Activated B cell treated with CpG ODN at 0.5 μM for 24 hours (primary cell): Measurements from ENCODE around the gene RAD51B. TPM values are rescaled to one million over a fixed set of nuclear protein-coding genes. Genes with fewer than 3 reads are reported as not detected.

Source experiments
- ATAC-seq: fragments of 200-7000 bp; cut with Tn5 transposase; one replicate; pipeline ENCODE4 v1.10.0; 2021; ENCODE audit warnings: low read depth, mild to moderate bottlenecking, moderate library complexity
- CTCF ChIA-PET: fragments of 350-600 bp; sonication (Branson Sonifier 250); formaldehyde crosslinking; loops from one replicate; lab custom pipeline; 2021; ENCODE audit warnings: antibody characterized with exemption; lab: Charles Lee
- POLR2A ChIA-PET: fragments of 350-600 bp; sonication (Branson Sonifier 250); formaldehyde crosslinking; loops from one replicate; lab custom pipeline; 2021; ENCODE audit warnings: antibody characterized with exemption; lab: Charles Lee
- DNase-seq: peaks from one replicate; pipeline ENCODE4 v3.0.0; 2022
- H3K27ac Mint-ChIP-seq: one replicate; pipeline ENCODE4 v1.8.0; 2020; ENCODE audit warnings: mixed read lengths
- H3K27me3 Mint-ChIP-seq: one replicate; pipeline ENCODE4 v1.8.0; 2021; ENCODE audit warnings: mixed read lengths
- H3K36me3 Mint-ChIP-seq: one replicate; pipeline ENCODE4 v1.8.0; 2021; ENCODE audit warnings: low read depth, mixed read lengths
- H3K4me1 Mint-ChIP-seq: one replicate; pipeline ENCODE4 v1.8.0; 2021; ENCODE audit warnings: mixed read lengths
- H3K4me3 Mint-ChIP-seq: one replicate; pipeline ENCODE4 v1.8.0; 2020; ENCODE audit warnings: mild to moderate bottlenecking, mixed read lengths
- H3K9me3 Mint-ChIP-seq: one replicate; pipeline ENCODE4 v1.8.0; 2020; ENCODE audit warnings: mixed read lengths
- CTCF ChIP-seq: fragments of 200-600 bp; IDR thresholded peaks from one replicate; pipeline ENCODE4 v1.8.0; 2022; ENCODE audit warnings: antibody characterized with exemption, mild to moderate bottlenecking
- intact Hi-C: fragments of 100-400 bp; cut with micrococcal nuclease; formaldehyde crosslinking; loops from one replicate; pipeline ENCODE4 v1.15.1; 2024
- total RNA-seq: library from RNA; stranded (reverse); gene quantifications from 2 replicates; pipeline ENCODE4 v1.2.3, GENCODE V29; 2022

RAD51B gene
- total RNA-seq, 1 donor from 2014 or later: 53.9 TPM

- ChIA-PET CTCF (no interaction called here), POLR2A (no interaction called here)
- Mint-ChIP-seq H3K9me3 (no peaks in the 10 kb centered on the region), H3K27me3 (no peaks in the 10 kb centered on the region), H3K4me1 (no peaks in the 10 kb centered on the region), H3K4me3 (no peak overlapping the region), H3K36me3 (no peaks in the 10 kb centered on the region), H3K27ac (no peak overlapping the region)
- ATAC-seq (no peak), DNase-seq (no peak)
- intact Hi-C loops: no loop called here
- TF ChIP-seq CTCF: no peak
Observed at GRCh38 chr14:68709007-68709406, 889.4 kb downstream of the RAD51B start.

- POLR2A ChIA-PET: no interaction called here
- no peak for TF ChIP-seq CTCF
Observed at GRCh38 chr14:68710776-68711175, 891.2 kb downstream of the RAD51B start.

GRCh38 chr14:68711561-68712309 lies 892.2 kb downstream of the RAD51B start:
- Mint-ChIP-seq H3K27ac (no peak overlapping the region), H3K27me3 (no peaks in the 10 kb centered on the region), H3K4me1 (peaks cover 9% of the 10 kb centered on the region), H3K4me3 (no peak overlapping the region), H3K36me3 (no peaks in the 10 kb centered on the region), H3K9me3 (no peaks in the 10 kb centered on the region)
- ATAC-seq: no peak
- ChIA-PET CTCF (no interaction called here), POLR2A (interaction anchor here (1.2 kb wide), 1 partner anchor 81 kb away, joined by 4 read pairs; the partner anchor contains the start of gene ZFP36L1)
- no peak for DNase-seq
- TF ChIP-seq CTCF: no peak
- intact Hi-C loops: no loop called here

More at GRCh38 chr14:68710776-68711175, 891.2 kb downstream of the RAD51B start:
- CTCF ChIA-PET: no interaction called here
- Mint-ChIP-seq H3K4me1 (peaks cover 9% of the 10 kb centered on the region), H3K36me3 (no peaks in the 10 kb centered on the region), H3K27ac (no peak overlapping the region), H3K9me3 (no peaks in the 10 kb centered on the region), H3K4me3 (no peak overlapping the region), H3K27me3 (no peaks in the 10 kb centered on the region)
- intact Hi-C loops: no loop called here
- ATAC-seq: no peak
- no peak for DNase-seq

- Mint-ChIP-seq H3K4me1 (peaks cover 9% of the 10 kb centered on the region), H3K4me3 (no peak overlapping the region), H3K27ac (no peak overlapping the region), H3K36me3 (no peaks in the 10 kb centered on the region), H3K9me3 (no peaks in the 10 kb centered on the region), H3K27me3 (no peaks in the 10 kb centered on the region)
- no peak for TF ChIP-seq CTCF
- ChIA-PET CTCF (no interaction called here), POLR2A (no interaction called here)
- intact Hi-C loops: no loop called here
- ATAC-seq (no peak), DNase-seq (no peak)
Observed at GRCh38 chr14:68712703-68713370, 893.3 kb downstream of the RAD51B start.

GRCh38 chr14:68713782-68714181 lies 894.2 kb downstream of the RAD51B start:
- Mint-ChIP-seq H3K36me3 (no peaks in the 10 kb centered on the region), H3K27ac (no peak overlapping the region), H3K4me3 (no peak overlapping the region), H3K4me1 (peaks cover 13% of the 10 kb centered on the region), H3K27me3 (no peaks in the 10 kb centered on the region), H3K9me3 (no peaks in the 10 kb centered on the region)
- TF ChIP-seq CTCF: no peak
- ATAC-seq: no peak
- CTCF ChIA-PET: no interaction called here
- intact Hi-C loops: no loop called here
- no peak for DNase-seq
- POLR2A ChIA-PET: no interaction called here
